Measurements from ENCODE around the gene MAP1B. TPM values are rescaled to one million over a fixed set of nuclear protein-coding genes. Genes with fewer than 3 reads are reported as not detected.
A peak's percentile ranks its signal among the peaks of the same experiment; 100 is the strongest.

Gene MAP1B
- total RNA-seq, 1 donor: 74.3 TPM

GRCh38 chr5:72234868-72235267 lies 127.6 kb downstream of the MAP1B start:
- no peak overlapping the region for H3K4me3 ChIP-seq (ENCODE audit: low read depth, low read length)
- DNase-seq (ENCODE audit: low read depth): no peak
- TF ChIP-seq CTCF (IDR thresholded peaks at IDR 0.05; ENCODE audit: insufficient read depth, low read depth, low read length): no peak

- H3K4me3 ChIP-seq (ENCODE audit: low read depth, low read length): no peak overlapping the region
- peak; percentile 82 for DNase-seq (ENCODE audit: low read depth)
- TF ChIP-seq CTCF (IDR thresholded peaks at IDR 0.05; ENCODE audit: insufficient read depth, low read depth, low read length): no peak
Measured at GRCh38 chr5:72235725-72236124, 128.4 kb downstream of the MAP1B start.

GRCh38 chr5:72237415-72237814 lies 130.1 kb downstream of the MAP1B start:
- no peak overlapping the region for H3K4me3 ChIP-seq (ENCODE audit: low read depth, low read length)
- no peak for TF ChIP-seq CTCF (IDR thresholded peaks at IDR 0.05; ENCODE audit: insufficient read depth, low read depth, low read length)
- peak; percentile 61 for DNase-seq (ENCODE audit: low read depth)

- TF ChIP-seq CTCF (IDR thresholded peaks at IDR 0.05; ENCODE audit: insufficient read depth, low read depth, low read length): no peak
- no peak for DNase-seq (ENCODE audit: low read depth)
- H3K4me3 ChIP-seq (ENCODE audit: low read depth, low read length): no peak overlapping the region
Measured at GRCh38 chr5:72237879-72238278, 130.6 kb downstream of the MAP1B start.

- H3K4me3 ChIP-seq (ENCODE audit: low read depth, low read length): no peak overlapping the region
- no peak for DNase-seq (ENCODE audit: low read depth)
- TF ChIP-seq CTCF (IDR thresholded peaks at IDR 0.05; ENCODE audit: insufficient read depth, low read depth, low read length): no peak
Measured at GRCh38 chr5:72238712-72239445, 131.6 kb downstream of the MAP1B start.

GRCh38 chr5:72241346-72242003 lies 134.2 kb downstream of the MAP1B start:
- no peak for TF ChIP-seq CTCF (IDR thresholded peaks at IDR 0.05; ENCODE audit: insufficient read depth, low read depth, low read length)
- H3K4me3 ChIP-seq (ENCODE audit: low read depth, low read length): no peak overlapping the region
- DNase-seq (ENCODE audit: low read depth): no peak
